ENCODE results near the gene AGBL2. TPM values are rescaled to one million over a fixed set of nuclear protein-coding genes. Genes with fewer than 3 reads are reported as not detected.

The AGBL2 gene
- total and polyA plus RNA-seq, 2 of the 8 experiments (the other 6 are each of a cell fraction or from before 2014, with no cell fraction given), result 2.1 to 6.5 TPM

DNA sequence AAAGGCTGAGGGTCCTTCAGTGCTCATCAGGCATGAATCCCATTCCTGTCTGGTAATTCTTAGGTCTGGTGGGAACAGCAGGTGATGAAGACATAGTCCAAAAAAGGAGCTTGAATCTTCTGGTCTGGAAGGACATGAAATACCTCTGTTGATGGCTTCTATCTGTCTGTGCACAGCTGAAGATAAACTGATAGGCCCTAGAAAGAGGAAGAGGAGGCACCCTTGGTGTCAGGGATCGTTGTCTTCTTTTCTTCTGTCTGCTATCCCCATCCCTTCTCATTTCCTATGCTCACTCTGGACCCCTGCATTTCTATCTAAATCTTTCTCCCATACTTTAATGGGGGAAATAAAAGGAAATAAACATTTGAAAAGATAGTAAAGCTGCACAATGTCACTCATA, 9.4 kb downstream of the AGBL2 start:
- Histone ChIP-seq H3K23ac (ENCODE audit: insufficient read length) (no peak overlapping the region), H2BK12ac (ENCODE audit: low read depth, low read length) (no peak overlapping the region), H3K56ac (replicated peaks; ENCODE audit: insufficient read length, low read depth, low read length) (no peak overlapping the region), H3K23me2 (ENCODE audit: low read depth, low read length) (no peaks in the 10 kb centered on the region), H2BK120ac (replicated peaks; ENCODE audit: low read depth, low read length) (no peak overlapping the region), H3K4me2 (ENCODE audit: insufficient read depth in 1 of 2, low read depth in 2 of 2, low read length in 2 of 2) (no peak overlapping the region), H2AK5ac (ENCODE audit: low read depth, low read length) (no peak overlapping the region), H3K27ac (ENCODE audit: low read depth, low read length) (no peak overlapping the region), H4K5ac (ENCODE audit: insufficient read length, low read depth, low read length) (no peak overlapping the region), H3K4me3 (ENCODE audit: extremely low read depth in 1 of 4, insufficient read depth in 2 of 4, low read depth in 3 of 4, low read length in 4 of 4) (no peak overlapping the region), H3K36me3 (ENCODE audit: control insufficient read depth in 2 of 4, insufficient read depth in 4 of 4, low read length in 3 of 4) (no peaks in the 10 kb centered on the region), H2BK20ac (ENCODE audit: low read length) (no peak overlapping the region), H3K79me1 (ENCODE audit: low read depth, low read length) (no peaks in the 10 kb centered on the region), H3K79me2 (ENCODE audit: control insufficient read depth in 1 of 2, insufficient read depth in 2 of 2, low read length in 2 of 2) (no peaks in the 10 kb centered on the region), H3K9me3 (ENCODE audit: insufficient read depth in 2 of 2, low read depth in 1 of 2, low read length in 1 of 2) (no peaks in the 10 kb centered on the region), H3K4me1 (replicated peaks in 1 of 4; ENCODE audit: control insufficient read depth in 3 of 4, insufficient read depth in 4 of 4, low read length in 3 of 4) (no peaks in the 10 kb centered on the region), H2BK15ac (ENCODE audit: low read length) (no peak overlapping the region), H2BK5ac (ENCODE audit: low read depth, low read length) (no peak overlapping the region), H3K14ac (ENCODE audit: insufficient read length) (no peak overlapping the region), H3K27me3 (replicated peaks in 1 of 4; ENCODE audit: control insufficient read depth in 3 of 4, extremely low read depth in 1 of 4, insufficient read depth in 3 of 4, low read length in 3 of 4) (no peaks in the 10 kb centered on the region), H2AFZ (ENCODE audit: low read length) (no peak overlapping the region), H3K18ac (ENCODE audit: extremely low read depth, low read length) (no peak overlapping the region), H4K8ac (ENCODE audit: extremely low read depth, insufficient read depth, low read length) (no peak overlapping the region), H4K91ac (replicated peaks; ENCODE audit: insufficient read length, low read length) (no peak overlapping the region), H3K4ac (replicated peaks; ENCODE audit: insufficient read length, low read depth, low read length) (no peak overlapping the region), H3K9ac (replicated peaks in 1 of 4; ENCODE audit: extremely low read depth in 1 of 4, low read depth in 3 of 4, low read length in 3 of 4) (no peak overlapping the region), H4K20me1 (replicated peaks in 1 of 2; ENCODE audit: control insufficient read depth in 1 of 2, insufficient read depth in 2 of 2, low read length in 2 of 2) (no peaks in the 10 kb centered on the region)
- CTCF ChIA-PET (ENCODE audit: partially characterized antibody), result no interaction called here
- POLR2A ChIA-PET (ENCODE audit: partially characterized antibody), result interaction anchor here (1.2 to 3.2 kb wide), 3 partner anchors 9 to 63 kb away, joined by 3 to 10 read pairs (median 4); partner anchors contain the start of gene AGBL2
- 69% methylated on average over 1 of the region's 1 CpG; no CpG with 5 or more reads in 1 of the 2 experiments for WGBS, 2 experiments (ENCODE audit: extremely low coverage in 1 of 2, insufficient coverage in 1 of 2, insufficient read length in 1 of 2, insufficient replicate concordance in 2 of 2, low coverage in 1 of 2, low lambda C conversion rate in 2 of 2, missing lambda C conversion rate in 1 of 2)
- no peak for FAIRE-seq
- DNase-seq (ENCODE audit: low read depth in 1 of 2, low spot score in 2 of 2), result no peak
- TF ChIP-seq YY1 (IDR thresholded peaks at IDR 0.05; ENCODE audit: low read depth, low read length) (no peak), NANOG (IDR thresholded peaks at IDR 0.05; ENCODE audit: insufficient read depth, low read depth, low read length, poor library complexity, severe bottlenecking) (no peak), SP2 (IDR thresholded peaks at IDR 0.05; ENCODE audit: low read length) (no peak), KDM5A (IDR thresholded peaks at IDR 0.05; ENCODE audit: low read length) (no peak), EGR1 (IDR thresholded peaks at IDR 0.05; ENCODE audit: borderline replicate concordance, low read depth, low read length) (no peak), SP4 (IDR thresholded peaks at IDR 0.05; ENCODE audit: low read length) (no peak), SRF (IDR thresholded peaks at IDR 0.05; ENCODE audit: low read depth, low read length) (no peak), RXRA (IDR thresholded peaks at IDR 0.05; ENCODE audit: insufficient read depth, low read depth, low read length) (no peak), NRF1 (IDR thresholded peaks at IDR 0.05; ENCODE audit: low read depth, low read length) (no peak), RNF2 (IDR thresholded peaks at IDR 0.05; ENCODE audit: borderline replicate concordance, low read depth, low read length, missing control alignments, poor library complexity, severe bottlenecking) (no peak), SIN3A (conservative IDR thresholded peaks at IDR 0.05 in 1 of 2, IDR thresholded peaks at IDR 0.05 in 1 of 2; ENCODE audit: low read depth in 1 of 2, low read length in 2 of 2) (no peak), CEBPB (IDR thresholded peaks at IDR 0.05; ENCODE audit: low read depth, low read length) (no peak), CHD1 (IDR thresholded peaks at IDR 0.05; ENCODE audit: low read depth, low read length) (no peak), TCF12 (IDR thresholded peaks at IDR 0.05; ENCODE audit: low read depth, low read length) (no peak), POLR2AphosphoS5 (IDR thresholded peaks at IDR 0.05; ENCODE audit: low read depth, low read length) (no peak), JUN (IDR thresholded peaks at IDR 0.05; ENCODE audit: low read depth, low read length) (no peak)

All from H1 (cell line).